Activated T-cell treated with anti-CD3 and anti-CD28 coated beads for 24 hours (primary cell): ENCODE data around the gene CSNK1G2.

ENCODE experiments used
- DNase-seq: peaks from one replicate; pipeline ENCODE4 v3.0.0-alpha.2; 2020; ENCODE audit warnings: low read depth

The CSNK1G2 gene

DNA sequence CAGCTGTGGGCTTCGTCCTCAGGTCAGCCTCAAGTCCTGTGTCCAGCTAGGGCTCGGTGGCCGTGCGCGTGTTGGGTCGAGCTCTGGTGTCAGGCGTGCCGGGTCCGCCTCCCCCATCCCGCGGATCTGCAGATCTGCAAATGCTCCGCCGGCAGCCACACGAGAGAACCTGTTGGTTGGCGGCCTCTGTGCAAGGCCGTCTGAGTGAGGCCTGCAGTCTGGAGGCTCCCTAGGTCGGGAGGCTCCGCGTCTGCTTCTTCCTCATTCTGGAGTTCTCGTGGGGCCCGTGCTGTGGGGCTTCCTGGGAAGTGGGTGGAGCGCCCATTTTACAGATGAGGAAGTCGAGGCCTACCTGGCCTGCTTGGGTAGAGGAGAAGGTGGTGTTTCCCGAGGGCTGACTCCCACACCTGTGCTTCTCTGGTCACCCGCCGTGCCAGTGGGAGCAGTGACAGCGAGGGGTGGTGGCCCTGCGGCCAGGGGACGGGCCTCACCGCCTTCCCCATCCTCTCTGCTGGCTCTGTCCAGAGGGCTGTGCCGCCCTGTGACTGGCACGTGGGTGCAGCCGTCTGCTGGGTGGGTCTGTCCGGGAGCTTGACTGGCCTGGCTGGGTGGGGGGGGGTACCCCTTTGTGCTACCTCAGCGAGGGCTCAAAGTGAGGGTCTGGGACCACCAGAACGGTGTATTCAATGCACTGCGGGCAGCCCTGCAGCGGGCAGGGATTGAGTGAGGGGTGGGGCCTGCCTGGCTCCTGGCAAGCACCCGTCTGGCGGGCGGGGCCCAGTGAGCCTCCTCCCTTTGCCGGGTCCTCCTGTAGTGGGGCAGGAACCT lies 3.3 kb downstream of the CSNK1G2 start:
- no peak for DNase-seq

DNA sequence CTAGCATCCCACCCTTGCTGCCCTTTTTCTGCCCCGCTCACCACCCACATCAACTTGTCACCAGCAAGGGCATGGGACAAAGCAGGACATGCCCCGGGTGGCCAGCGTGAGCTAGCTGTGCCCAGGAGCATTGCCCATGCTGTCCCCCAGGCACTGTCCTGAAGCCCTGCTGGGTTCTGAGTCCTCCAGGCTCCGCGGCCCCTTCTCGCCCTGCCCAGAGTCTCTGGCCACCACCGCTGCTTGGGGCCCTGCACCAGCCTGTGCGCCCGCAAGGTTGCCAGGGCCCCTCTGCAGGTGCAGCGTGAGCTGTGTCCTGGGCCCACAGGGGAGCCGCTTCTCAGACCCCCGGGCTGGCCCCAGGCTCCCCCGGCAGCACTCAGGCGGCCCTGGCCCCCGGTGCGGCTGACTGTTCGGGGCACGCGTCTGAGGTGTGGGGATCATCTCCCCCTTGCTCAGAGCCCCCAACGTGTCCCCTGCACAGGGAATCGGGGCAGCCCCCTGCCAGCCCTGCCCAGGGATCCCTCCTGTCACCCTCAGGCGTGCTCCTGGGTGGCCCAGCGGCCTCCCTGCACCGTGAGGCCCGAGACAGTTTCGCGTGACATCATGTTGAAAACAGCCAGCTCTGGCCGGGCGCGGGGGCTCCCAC lies 4.1 kb downstream of the CSNK1G2 start:
- no peak for DNase-seq

DNA sequence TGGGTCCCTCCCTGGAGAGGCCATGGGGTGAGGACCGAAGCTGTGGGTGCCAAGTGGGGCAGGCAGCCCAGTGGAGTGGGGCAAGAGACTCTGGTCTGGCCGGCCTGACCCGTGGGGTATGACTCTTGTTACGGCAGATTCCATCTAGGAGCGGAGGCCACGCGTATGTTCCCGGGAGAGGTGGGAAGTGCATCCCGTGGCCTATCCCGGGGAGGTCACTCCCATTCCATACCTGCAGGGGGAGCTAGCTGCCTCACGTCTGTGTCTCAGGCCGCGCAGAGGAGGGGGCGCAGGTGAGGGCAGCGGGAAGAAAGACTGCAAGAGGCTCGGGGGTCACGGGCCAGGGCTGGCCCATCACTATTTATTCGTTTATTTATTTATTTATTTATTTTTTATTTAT lies 4.9 kb downstream of the CSNK1G2 start:
- no peak for DNase-seq

DNA sequence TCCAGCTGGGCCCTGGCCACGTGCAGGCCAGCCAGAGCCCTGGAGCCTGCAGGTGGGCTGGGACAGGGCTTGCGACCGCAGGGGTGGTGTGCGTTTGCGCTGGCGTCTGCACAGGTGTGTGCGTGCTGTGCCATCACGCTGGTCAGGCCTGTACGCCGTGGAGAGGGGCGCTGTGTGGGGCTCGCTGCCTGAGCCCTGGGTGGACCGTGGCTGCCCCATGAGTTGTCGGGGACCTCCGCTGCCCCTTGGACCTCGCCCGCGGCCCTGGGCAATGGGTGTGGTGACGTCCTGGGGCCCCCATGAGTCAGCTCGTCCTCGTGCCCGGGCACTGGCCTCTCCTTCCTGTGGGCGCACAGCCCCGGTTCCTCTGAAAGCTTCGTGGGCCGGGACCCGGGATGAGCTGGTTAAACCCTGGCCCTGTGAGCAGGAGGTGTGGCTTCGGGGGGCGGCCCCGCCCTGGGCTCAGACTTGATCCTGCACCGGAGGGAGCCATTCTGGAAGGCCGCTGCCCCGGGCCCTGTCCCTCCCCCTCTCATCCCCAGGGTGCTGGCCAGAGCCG lies 6.8 kb downstream of the CSNK1G2 start:
- DNase-seq, result no peak

DNA sequence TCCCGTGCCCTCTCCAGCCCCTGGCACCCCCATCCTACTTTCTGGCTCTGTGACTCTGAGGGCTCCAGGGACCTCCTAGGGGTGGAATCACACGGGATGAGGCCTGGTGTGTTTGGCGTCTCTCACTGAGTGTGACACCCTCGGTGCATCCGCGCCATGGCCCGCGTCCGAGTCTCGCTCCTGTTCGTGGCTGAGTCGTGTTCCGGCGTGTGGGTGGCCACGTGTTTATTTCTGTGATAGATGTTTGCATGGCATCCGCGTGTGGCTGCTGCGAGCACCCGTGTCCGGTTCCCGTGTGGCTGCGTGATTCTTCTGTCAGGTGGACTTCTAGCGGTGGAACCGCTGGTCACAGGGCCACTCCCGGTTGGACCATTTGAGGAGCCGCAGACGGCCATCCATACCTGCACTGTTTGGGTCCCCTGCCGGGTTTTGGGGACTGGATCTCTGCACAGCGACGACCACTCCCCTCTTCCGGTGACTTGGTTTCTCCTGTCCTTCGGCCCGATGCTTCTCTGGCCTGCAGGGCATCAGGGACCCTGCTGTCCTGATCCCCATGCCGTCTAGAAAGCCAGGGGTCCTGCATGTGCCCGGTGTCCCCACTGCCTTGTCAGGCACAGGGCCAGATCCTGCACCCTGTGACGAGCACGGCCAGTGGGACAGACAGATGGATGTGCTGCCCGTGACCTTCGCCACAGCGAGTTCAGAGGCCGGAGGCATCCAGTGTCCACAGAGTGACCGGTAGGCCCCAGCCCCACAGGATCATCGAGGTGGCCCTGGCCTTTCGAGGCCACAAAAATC lies 8.5 kb downstream of the CSNK1G2 start:
- DNase-seq, result no peak

DNA sequence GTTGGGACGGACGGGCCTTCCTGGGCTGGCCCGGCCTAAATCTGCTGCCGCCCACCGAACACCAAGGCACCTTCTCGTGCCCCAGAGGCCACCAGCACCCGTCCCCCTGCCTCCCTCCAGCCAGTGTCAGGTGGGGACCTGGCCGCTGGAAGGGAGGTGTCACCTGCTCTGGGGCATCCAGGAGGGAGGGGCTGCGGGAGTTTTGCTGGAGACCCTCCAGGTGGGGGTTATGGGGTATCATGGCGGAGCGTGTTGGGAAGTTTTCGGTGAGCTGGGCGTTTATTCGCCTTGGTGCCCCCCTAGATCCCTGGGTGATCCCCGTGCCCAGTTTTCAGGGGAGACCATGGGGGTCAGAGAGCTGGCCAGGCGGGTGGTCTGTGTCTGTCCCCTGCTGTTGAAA lies 9.7 kb downstream of the CSNK1G2 start:
- DNase-seq, result no peak

DNA sequence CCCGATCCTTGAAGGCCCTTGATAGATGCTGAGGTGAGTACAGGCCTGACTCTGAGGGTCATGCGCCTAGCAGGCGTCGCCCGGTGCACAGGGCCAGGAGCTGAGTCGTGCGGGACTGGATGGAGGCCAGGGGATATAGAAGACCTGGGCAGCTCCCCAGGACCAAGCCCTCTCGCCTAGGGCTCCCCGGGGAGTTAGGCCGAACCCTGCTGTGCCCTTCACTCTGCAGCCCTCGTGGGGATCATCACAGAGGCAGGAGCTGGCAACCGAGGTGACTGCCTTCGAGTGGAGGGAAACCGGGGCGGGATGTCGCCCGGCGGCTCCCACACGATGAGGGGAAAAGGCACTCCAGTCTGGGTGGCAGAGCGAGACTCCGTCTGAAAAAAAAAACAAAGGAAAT lies 11.7 kb downstream of the CSNK1G2 start:
- DNase-seq, result no peak

DNA sequence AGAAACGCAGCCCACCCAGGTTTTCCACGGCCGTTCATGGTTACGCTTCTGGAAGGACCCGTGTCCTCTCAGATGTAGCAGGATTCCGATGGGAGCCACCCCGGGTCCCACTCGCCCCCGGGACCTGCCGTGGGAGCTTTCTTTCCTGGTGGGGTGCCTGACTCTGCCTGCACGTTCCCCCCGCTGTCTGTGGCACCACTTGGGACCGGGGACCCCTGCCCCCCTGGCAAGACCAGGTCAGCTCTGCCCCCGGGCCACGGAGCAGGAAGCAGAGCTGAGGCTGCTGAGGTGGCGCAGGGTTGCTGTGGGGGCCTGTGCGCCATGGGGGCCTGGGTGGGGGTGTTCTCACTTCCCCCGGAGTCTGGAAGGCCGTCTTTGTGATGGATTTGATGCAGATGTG lies 12.1 kb downstream of the CSNK1G2 start:
- DNase-seq, result no peak

DNA sequence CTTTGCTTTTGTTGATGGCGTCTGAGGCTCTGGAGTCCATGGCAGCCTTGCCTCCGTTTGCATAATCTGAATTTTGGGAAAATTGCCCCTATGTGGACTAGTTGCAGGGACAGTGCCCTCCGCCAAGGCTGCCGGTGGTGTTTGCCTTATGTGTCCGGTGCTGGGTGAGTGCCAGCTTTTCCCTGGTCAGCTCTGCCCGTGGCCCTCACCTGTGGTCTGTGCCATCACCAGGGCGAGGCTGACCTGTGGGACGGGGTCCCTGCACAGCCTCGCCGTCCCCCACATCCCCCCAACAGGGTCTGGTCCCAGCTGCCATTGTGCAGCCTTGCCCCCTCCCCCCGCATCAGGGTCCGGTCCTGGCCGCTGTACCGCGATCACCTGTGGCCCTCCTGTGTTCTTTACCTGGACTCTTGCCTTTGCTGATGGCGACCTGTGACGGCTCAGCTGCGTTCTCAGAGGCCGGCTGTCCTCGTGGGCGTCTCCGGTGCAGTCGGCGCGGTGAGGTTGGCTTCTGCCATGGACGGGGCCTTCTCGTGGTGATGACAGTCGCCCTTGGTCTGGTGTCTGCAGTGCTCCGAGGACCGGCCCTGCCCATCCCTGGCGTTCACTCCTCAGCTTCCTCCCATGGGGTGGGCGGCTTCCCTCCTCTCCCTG lies 12.6 kb downstream of the CSNK1G2 start:
- DNase-seq, result no peak

DNA sequence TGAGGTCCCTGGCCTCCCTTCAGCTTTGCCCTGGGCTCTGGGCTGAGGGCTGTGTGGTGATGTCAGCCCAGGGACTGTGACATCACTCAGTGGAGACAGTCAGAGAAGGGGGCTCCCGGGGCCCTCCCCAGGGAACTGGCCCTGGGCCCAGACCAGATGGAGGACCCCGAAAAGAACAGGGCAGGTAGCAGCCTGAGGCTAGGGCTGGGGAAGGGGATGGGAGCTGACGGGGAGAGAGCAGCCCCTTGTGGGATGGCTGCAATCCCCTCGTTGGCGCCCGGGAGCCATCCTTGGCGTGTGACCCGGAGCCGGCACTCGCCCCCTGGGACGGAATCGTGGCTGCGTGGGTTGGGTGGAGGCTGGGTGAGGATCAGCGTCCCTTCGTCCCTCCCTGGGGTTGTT lies 13.6 kb downstream of the CSNK1G2 start:
- no peak for DNase-seq

DNA sequence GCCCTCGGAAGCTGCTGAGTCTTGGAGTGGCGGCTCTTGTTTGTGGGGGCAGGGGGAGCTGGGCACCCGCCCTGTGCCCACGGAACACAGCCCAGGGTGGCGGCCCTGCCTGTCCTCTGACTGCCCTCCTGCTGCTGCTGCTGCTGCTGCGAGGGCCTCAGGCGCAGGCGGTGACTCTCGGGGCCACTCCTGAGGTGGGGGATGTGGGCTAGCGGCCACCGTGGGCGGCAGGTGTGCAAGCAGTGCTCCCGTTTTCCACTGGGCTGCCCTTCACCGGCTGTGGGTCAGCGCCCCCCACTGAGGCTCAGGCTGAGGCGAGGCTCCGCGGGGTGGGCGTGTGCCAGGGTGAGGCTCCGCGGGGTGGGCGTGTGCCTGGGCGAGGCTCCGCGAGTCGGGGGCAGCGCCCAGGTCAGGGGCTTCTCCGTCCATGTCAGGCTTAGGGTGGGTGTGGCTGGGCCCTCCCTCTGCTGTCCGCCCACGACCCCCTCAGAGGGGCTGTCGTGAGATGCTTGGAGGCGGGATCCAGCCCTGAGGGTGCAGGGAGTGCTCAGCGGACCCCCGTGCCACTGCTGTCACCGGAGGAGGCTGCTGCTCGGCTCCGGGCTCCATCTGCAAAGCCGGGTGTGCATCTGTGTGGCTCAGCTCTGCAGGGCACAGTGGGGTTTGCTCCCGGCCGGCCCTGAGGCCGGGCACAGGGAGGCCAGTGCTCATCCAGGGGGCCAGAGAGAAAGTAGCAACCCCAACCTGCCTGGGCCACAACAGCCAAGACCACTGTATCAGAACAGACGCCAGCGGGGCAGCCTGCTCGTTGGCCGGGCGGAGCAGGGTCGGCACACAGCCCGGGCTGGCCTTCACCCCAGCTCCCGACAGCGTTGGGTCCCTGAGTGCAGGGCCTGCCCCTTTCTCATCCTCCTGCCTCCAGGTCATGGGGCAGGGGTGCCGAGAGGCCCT lies 14.5 kb downstream of the CSNK1G2 start:
- DNase-seq, result no peak

DNA sequence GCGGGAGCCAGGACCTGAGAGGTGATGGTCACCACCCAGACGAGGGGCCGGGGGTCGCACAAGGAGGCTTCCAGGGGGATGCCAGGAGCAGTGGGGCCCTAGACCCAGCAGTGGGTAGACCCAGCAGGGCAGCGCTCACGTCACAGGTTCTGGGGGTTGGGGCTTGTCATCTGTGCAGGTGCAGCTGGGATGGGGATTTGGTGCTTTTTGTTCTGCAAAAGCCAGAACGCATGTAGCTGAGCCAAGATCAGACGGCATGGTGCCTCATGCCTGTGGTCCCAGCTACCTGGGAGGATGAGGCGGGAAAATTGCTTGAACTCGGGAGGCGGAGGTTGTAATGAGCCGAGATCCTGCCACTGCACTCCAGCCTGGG lies 15.1 kb downstream of the CSNK1G2 start:
- no peak for DNase-seq

DNA sequence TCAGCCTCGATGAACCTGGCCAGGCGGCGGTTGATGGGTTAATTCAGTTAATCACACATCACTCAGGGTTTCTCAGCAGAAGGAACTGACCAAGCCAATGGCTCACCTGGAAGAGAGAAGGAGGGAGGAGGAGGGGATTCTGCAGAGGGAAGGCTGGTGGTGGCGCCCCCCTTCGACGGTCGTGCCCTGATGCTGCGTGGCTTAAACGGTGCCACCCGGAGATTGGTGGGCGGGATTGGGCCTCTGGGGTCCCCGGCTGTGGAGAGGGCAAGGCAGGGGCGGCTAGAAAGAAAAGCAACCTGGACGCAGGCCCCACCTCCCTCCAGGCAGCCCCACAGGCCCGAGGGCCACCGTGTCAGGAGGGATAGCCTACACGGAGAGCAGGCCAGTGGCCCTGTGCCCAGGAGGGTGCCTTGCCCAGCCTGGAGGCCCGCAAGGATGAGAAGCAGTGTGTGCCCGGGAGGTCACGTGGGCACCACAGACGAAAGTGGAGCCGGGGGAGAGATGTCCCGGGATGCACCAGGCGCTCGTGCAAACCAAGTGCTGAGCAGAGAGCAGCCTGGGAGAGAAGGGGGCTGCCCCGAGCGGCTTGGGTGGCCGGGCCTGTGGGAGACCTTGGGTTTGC lies 16.0 kb downstream of the CSNK1G2 start:
- DNase-seq, result no peak

DNA sequence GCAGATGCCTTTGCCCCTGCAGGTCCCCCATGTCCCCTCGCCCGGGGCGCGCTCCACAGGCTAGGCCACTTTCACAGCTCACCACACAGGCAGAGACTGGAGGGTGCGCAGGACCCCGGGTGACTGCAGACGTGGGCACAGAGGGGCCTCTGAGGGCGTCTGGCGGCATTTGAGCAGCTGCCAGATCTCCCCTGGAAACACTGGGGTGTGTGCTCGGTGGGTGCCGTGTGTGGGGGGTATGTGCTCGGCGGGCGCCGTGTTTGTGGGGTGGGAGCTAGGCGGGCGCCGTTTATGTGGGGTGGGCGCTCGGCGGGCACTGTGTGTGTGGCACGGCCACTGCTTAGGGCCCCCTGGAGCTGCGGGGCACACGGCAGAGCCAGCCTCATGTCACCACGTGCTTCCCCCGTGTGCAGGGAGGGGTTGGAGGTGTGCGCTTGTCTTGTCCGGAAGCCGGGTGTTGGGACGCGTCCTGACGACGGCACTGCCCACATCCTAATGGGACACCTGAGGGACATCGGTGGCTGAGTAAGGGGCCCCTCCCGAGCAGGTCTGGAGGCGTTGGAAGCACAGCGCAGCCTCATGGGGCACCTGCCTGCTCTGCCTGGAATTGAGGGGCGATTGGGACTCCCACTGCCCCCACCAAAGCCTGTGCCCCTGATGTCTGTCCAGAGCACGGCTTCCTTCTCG lies 16.7 kb downstream of the CSNK1G2 start:
- no peak for DNase-seq

DNA sequence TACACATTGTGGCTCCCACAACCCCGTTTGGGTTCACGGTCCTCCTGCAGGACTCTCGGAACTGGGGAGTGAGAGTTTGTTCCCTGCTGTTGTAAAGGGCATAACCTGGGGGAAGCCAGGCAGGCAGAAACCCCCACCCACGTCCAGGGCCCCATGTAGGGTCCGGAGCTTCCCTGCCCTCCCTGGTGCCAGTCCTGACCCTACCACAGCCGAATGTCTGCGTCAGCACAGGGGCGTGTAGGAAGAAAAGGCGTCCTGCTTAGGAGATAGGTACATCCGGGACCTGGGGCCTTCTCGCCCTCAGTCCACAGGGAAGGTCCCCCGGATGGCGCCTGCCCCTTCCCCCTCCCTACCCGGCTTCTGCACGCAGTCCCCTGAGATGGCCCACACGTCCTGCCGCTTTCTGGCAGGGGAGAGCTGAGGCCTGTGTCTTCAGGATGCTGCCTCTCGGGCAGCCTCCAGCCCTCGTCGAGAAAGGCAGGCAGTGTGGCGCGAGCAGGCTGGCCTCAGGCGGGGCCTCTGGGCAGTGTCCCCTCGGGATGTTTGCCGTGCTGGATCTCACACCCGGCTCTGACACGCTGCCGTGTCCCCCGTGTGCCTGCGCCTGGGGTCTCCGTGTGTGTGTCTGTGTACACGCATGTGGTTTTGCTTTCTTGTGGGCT lies 19.1 kb downstream of the CSNK1G2 start:
- no peak for DNase-seq

DNA sequence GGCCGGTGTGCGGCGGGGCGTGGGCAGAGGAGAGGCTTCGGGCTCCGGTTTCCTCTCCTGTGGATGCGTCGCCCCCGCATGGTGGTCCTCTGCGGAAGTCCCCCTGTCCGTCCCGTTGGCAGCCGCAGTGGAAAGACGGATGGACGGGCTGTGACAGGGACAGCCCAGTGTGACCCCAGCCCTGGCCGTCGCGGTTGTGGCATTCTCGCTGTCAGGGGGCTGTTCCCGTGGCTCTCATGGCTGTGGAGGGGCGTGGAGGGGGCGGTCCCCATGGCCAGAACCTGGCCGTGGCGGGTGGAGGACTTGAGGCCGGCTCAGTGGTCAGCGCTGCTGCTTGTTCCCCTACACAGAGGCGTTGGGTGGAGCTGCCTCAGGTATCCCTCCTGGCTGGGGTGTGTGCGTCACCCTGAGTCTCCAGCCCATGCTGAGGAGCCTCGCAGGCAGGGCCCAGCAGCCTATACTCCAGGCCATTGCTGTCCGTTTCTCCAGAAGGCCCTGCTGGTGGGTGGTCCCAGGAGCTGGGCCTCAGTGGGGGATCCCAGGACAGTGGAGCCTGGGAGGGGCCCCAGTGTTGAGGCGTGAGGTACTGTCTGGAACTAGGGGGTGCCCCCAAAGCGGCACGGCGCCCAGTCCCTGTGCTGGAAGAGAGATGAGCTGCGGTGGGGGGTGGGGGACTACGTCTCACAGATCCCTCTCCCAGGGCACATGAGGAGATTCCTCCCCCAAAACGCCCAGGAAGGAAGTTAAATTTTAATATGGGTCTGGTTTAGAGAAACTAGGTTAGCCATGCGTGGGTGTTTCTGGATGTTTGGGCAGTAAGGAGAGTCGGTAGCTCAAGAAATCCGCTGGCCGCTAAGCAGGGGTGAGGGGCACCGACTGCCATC lies 20.3 kb downstream of the CSNK1G2 start:
- DNase-seq, result no peak

DNA sequence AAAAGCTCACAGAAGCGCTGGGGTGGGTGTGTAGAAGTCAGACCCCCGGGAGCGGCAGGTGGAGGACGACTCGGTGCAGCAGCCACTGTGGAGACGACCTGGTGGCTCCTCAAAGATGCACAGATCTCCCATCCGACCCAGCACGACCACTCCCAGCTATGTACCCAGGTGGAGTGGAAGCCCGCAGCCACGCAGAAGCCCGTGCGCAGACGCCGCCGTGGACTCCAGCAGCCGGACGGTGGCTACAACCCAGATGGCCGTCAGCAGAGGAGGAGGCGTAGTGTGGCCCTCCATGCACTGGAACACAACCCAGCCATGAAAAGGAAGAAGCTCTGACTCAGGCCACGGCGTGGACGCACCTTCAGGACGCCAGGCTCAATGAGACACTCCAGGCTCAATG lies 21.7 kb downstream of the CSNK1G2 start:
- DNase-seq, result no peak

DNA sequence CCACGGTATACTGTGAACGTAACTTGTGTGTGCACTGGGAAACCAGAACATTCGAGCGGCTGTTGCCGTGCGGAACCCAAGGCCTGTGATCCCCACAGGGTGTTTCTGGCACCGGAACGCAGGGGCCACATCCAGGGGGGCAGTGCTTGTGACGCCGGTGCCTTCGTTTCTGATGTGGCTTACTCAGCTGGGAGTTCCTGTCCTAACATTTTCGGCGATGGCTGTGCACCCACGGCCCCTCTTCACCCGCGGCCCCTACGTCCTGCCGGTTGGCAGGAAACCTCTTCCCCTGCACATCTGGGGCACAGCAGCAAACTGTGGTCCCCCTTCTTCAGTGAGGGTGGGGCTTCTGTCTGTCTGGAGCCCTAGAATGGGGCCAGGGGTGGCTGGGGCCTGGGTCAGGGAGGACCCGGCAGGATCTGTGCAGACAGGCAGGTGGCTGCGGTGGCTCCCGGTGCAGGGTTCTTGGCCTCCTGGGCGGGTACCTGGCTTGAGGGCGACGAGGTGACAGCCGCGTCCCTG lies 26.2 kb downstream of the CSNK1G2 start:
- DNase-seq, result peak; percentile 8
